ENCODE data around the gene NECAB3. TPM values are rescaled to one million over a fixed set of nuclear protein-coding genes. Genes with fewer than 3 reads are reported as not detected.

The NECAB3 gene
- total and polyA plus RNA-seq, 2 of the 13 experiments (the other 11 are each of a cell fraction or from before 2014, with no cell fraction given), result 61.5 to 65.5 TPM

- TF ChIP-seq, protein P1, sequence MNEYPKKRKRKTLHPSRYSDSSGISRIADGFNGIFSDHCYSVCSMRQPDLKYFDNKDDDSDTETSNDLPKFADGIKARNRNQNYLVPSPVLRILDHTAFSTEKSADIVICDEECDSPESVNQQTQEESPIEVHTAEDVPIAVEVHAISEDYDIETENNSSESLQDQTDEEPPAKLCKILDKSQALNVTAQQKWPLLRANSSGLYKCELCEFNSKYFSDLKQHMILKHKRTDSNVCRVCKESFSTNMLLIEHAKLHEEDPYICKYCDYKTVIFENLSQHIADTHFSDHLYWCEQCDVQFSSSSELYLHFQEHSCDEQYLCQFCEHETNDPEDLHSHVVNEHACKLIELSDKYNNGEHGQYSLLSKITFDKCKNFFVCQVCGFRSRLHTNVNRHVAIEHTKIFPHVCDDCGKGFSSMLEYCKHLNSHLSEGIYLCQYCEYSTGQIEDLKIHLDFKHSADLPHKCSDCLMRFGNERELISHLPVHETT (CRISPR knock-in tag; conservative IDR thresholded peaks at IDR 0.05), result no peak
- TF ChIP-seq RXRA (CRISPR knock-in tag; IDR thresholded peaks at IDR 0.05), result peak; percentile 78
- TF ChIP-seq NR2C2 (CRISPR knock-in tag; IDR thresholded peaks at IDR 0.05; ENCODE audit: borderline replicate concordance), result peak; percentile 5; the same call in 1 of the 2 replicates
- TF ChIP-seq ZFP91 (CRISPR knock-in tag; IDR thresholded peaks at IDR 0.05; ENCODE audit: borderline replicate concordance), result peak; percentile 73
- no peak for TF ChIP-seq ZNF3 (CRISPR knock-in tag; IDR thresholded peaks at IDR 0.05)
- TF ChIP-seq ZNF891 (CRISPR knock-in tag; IDR thresholded peaks at IDR 0.05), result peak; percentile 70; the same call in 1 of the 2 replicates
- TF ChIP-seq GFI1 (CRISPR knock-in tag; IDR thresholded peaks at IDR 0.05; ENCODE audit: borderline replicate concordance), result 0 out of 2 replicates have a peak, but pooled peaks have one; percentile 21
- no peak; the same call in 1 of the 2 replicates for TF ChIP-seq ZBTB38 (CRISPR knock-in tag; IDR thresholded peaks at IDR 0.05)
- no peak for TF ChIP-seq RORA (CRISPR knock-in tag; IDR thresholded peaks at IDR 0.05)
- TF ChIP-seq ZNF878 (CRISPR knock-in tag; IDR thresholded peaks at IDR 0.05), result no peak
- peak; percentile 17; the same call in 1 of the 2 replicates for TF ChIP-seq ZZZ3 (CRISPR knock-in tag; IDR thresholded peaks at IDR 0.05; ENCODE audit: borderline replicate concordance)
- no peak for TF ChIP-seq MTA3 (CRISPR knock-in tag; IDR thresholded peaks at IDR 0.05)
- peak; percentile 57; the same call in 1 of the 2 replicates for TF ChIP-seq ARNT2 (CRISPR knock-in tag; IDR thresholded peaks at IDR 0.05; ENCODE audit: low read depth)
- TF ChIP-seq TCF7L2 (IDR thresholded peaks at IDR 0.05; ENCODE audit: low read depth, low read length), result no peak
- 0 out of 2 replicates have a peak, but pooled peaks have one; percentile 10 for TF ChIP-seq ONECUT2 (CRISPR knock-in tag; IDR thresholded peaks at IDR 0.05)
- TF ChIP-seq FOXM1 (CRISPR knock-in tag; IDR thresholded peaks at IDR 0.05), result no peak
- no peak for TF ChIP-seq ZNF33A (CRISPR knock-in tag; IDR thresholded peaks at IDR 0.05; ENCODE audit: borderline replicate concordance)
- no peak for TF ChIP-seq ZHX2 (IDR thresholded peaks at IDR 0.05; ENCODE audit: low read depth)
- peak; percentile 24; the same call in 1 of the 2 replicates for TF ChIP-seq ZHX2 (CRISPR knock-in tag; IDR thresholded peaks at IDR 0.05; ENCODE audit: borderline replicate concordance)
- TF ChIP-seq STAT5B (CRISPR knock-in tag; IDR thresholded peaks at IDR 0.05), result 0 out of 2 replicates have a peak, but pooled peaks have one; percentile 22
- TF ChIP-seq MYC (CRISPR knock-in tag; IDR thresholded peaks at IDR 0.05; ENCODE audit: borderline replicate concordance), result peak; percentile 55; the same call in 1 of the 2 replicates
- no peak for TF ChIP-seq KDM6A (CRISPR knock-in tag; IDR thresholded peaks at IDR 0.05; ENCODE audit: low read depth)
Measured at GRCh38 chr20:33685328-33686099, 11.3 kb upstream of the NECAB3 start (continued).
